HG02981 (cell line): Measurements from ENCODE around the gene NTHL1.

ENCODE experiments used
- ATAC-seq: cut with Tn5 transposase; IDR thresholded peaks from one replicate; pipeline ENCODE4 v1.9.1; 2021; ENCODE audit warnings: mild to moderate bottlenecking, moderate library complexity; ENCODE audit not compliant: unreplicated experiment

Gene NTHL1

DNA sequence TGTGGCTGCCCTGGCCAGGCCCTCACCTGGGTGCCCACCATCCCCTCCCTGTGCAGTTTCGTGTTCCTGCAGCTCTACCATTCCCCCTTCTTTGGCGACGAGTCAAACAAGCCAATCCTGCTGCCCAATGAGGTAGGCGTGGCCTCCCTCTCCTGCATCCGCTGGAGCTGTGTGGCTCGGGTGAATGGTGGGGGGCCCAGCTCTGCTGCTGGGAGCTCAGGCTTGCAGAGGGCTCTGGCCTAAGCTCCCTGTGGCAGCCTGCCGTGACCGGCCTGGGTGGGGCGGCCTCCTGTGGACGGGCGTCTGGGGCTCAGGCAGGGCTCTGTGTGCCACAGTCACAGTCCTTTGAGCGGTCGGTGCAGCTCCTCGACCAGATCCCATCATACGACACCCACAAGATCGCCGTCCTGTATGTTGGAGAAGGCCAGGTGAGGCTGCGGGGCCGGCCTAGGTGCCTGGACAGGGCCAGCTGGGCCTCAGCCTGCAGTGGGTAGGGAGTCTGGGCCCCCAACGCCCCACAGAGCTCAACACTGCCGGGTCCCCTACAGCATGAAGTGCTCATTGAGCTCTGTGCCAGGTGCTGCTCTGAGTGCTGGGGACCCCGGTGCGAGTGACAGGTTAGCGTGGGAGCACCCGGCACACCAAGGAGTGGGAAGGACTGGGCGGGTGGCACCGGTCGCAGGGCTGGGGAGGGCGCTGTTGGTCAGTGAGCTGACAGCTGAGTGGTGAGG lies 37.4 kb upstream of the NTHL1 start:
- ATAC-seq: no peak

DNA sequence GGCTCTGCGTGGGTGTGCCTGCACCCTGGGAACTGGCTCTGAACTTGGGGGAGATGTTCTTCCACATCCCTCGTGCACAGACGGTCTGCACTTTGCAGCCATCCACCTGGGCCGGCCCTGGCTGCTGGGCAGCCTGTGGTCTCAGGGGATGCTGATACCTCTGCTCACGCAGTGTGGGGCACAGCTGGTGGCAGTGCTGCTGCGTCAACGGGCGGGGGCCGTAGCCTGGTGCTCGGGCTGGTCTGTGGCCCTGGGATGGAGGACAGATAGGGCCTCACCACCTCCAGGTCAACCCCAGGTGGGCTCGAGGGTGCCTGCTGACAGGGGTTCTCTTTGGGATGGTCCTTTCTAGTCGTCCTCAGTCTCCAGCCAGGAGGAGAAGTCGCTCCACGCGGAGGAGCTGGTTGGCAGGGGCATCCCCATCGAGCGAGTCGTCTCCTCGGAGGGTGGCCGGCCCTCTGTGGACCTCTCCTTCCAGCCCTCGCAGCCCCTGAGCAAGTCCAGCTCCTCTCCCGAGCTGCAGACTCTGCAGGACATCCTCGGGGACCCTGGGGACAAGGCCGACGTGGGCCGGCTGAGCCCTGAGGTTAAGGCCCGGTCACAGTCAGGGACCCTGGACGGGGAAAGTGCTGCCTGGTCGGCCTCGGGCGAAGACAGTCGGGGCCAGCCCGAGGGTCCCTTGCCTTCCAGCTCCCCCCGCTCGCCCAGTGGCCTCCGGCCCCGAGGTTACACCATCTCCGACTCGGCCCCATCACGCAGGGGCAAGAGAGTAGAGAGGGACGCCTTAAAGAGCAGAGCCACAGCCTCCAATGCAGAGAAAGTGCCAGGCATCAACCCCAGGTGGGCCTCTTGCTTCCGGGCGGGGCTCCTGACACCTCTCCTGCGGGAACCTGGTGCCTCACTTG lies 36.5 kb upstream of the NTHL1 start:
- no peak for ATAC-seq

DNA sequence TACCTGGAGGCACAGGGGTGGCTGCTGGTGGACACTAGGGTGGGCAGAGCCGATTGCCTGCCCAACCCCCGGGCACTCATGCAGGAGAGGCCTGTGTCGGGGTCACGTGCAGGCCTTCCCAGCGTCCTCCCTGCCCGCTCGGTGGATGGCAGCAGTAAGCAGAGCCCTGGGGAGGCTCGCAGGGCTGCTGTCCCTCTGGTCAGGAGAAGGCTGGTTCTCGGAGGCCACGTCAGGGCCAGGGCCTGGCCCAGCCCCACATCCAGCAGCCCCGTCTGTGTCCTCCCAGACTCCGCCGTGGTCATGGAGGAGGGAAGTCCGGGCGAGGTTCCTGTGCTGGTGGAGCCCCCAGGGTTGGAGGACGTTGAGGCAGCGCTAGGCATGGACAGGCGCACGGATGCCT lies 35.8 kb upstream of the NTHL1 start:
- ATAC-seq: no peak

- ATAC-seq: no peak
These were observed 35.3 kb upstream of the NTHL1 start for GRCh38 chr16:2082983-2083364.

- ATAC-seq: no peak
These were observed 34.7 kb upstream of the NTHL1 start for GRCh38 chr16:2082171-2082982.

DNA sequence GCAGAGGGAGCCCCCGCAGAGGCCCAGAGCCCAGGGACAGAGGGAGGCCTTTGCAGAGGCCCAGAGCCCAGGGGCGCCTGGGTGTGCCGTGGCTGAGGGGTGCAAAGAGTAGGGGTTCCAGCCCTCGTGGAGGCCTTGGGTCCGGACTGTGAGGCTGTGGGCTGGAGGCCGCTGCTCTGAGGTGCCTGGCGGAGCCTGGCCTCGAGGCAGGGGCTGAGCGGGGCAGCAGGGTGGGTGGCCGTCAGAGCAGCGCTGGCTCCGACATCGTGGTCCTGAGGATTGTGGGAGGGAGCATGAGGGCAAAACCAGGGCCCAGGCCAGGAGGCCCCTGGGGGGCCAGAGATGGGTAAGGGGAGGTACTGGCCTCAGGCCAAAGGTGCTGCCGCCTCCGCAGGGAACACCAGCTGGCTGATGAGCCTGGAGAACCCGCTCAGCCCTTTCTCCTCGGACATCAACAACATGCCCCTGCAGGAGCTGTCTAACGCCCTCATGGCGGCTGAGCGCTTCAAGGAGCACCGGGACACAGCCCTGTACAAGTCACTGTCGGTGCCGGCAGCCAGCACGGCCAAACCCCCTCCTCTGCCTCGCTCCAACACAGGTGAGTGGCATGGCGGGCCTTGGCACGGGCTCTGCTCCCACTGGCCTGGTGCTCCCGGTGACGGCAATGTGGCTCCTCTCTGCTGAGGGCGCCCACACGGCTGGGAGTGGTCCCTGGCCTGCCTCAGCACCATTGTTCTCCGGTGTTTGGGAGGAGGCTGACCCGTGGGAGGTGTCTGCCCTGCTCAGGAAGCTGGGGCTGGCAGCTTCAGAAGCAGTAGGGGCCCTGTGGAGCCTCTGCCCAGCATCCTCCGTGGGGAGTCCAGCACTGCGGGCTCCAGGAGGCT lies 33.8 kb upstream of the NTHL1 start:
- ATAC-seq: no peak

GRCh38 chr16:2079991-2080390 lies 32.4 kb upstream of the NTHL1 start:
- ATAC-seq: no peak

- ATAC-seq: no peak
These were observed 31.7 kb upstream of the NTHL1 start for GRCh38 chr16:2079311-2079800.

- no peak for ATAC-seq
These were observed 31.1 kb upstream of the NTHL1 start for GRCh38 chr16:2078691-2079090.

DNA sequence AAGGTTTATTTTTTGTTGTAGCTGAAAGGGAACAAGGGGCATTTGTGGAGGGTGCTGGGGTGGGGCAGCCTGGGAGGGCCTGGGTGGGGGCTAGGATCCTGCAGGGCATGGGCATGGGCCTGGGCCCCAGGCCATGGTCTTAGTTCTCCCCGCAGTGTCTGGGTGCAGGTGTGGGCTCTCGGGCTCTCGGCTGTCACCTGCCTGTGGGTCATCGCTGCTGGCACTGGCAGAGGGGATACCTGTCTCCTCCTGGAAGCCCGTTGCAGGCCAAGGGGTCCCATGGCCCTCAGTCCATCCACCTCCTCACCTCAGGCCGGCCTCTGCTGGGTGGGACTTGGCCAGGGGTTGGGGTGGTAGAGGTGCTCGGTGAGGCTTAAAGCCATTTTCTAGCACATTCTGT lies 30.5 kb upstream of the NTHL1 start:
- ATAC-seq: no peak

DNA sequence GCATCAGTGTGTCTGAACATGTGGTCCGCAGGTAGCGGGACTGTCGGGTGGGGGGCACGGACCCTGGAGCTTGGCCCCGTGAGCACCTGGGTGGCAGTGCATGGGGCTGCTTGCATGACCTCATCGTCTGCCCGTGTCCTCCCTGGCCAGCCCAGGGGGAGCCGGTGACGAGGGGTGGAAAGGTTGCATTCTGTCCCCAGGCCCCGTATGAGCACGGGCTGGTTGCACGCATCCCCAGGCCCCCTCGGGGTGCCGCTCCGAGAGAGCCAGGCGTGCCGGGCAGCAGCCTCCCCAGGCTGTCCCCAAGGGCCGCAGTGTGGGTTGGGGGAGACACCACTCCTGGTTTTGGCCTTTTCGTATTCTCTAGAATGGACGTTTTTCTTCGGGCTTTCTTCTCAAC lies 30.1 kb upstream of the NTHL1 start:
- no peak for ATAC-seq

GRCh38 chr16:2077016-2077415 lies 29.4 kb upstream of the NTHL1 start:
- ATAC-seq: no peak

DNA sequence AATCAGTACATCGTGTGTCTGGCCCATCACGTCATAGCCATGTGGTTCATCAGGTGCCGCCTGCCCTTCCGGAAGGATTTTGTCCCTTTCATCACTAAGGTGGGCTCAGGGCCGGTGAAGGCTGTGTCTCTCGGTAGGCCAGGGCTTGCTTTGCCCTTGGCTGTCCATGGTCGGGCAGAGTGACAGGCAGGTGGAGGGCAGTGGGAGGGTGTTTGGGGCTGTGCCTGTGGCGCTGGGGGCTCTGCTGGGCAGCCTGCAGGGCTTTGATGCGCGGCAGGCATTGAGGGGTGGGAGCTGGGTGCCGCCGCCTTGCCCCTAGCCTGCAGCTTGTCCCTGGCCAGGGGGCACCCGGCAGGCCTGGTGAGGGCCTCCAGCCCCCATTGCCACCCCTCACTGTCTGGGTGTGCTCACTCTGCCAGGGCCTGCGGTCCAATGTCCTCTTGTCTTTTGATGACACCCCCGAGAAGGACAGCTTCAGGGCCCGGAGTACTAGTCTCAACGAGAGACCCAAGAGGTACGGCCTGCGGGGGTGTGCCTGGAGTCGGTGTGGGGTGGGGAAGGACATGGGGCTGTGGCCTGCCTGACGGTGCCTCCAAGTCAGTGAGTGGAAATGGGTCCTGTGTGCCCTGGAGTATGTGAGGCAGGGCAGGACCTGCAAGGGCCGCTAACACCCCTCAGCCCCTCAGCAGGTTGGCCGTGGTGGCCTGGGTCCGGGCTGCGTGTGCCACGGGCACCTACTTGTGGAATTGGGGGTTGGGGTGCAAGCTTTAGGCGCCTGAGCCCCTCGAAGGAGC lies 28.6 kb upstream of the NTHL1 start:
- no peak for ATAC-seq

DNA sequence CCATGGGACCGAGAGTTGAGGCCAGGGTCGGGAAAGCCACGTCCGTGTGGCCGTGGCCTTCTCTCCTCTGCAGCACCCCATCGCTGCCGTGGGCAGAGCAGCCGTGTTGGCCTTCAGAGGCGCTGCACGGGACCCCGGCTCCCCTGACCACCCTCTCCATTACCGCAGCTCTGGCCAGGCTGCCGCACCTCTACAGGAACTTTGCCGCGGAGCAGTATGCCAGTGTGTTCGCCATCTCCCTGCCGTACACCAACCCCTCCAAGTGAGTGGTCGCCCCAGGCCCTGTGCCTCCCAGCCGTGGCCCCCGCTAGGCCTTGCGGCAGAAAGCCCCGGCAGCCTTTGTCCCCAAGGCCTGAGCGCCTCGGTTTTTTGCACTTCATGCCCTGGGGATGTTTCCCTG lies 28.0 kb upstream of the NTHL1 start:
- no peak for ATAC-seq

GRCh38 chr16:2074071-2074470 lies 26.4 kb upstream of the NTHL1 start:
- ATAC-seq: no peak

GRCh38 chr16:2072926-2073325 lies 25.3 kb upstream of the NTHL1 start:
- ATAC-seq: no peak

GRCh38 chr16:2071454-2072202 lies 24.0 kb upstream of the NTHL1 start:
- ATAC-seq: no peak

DNA sequence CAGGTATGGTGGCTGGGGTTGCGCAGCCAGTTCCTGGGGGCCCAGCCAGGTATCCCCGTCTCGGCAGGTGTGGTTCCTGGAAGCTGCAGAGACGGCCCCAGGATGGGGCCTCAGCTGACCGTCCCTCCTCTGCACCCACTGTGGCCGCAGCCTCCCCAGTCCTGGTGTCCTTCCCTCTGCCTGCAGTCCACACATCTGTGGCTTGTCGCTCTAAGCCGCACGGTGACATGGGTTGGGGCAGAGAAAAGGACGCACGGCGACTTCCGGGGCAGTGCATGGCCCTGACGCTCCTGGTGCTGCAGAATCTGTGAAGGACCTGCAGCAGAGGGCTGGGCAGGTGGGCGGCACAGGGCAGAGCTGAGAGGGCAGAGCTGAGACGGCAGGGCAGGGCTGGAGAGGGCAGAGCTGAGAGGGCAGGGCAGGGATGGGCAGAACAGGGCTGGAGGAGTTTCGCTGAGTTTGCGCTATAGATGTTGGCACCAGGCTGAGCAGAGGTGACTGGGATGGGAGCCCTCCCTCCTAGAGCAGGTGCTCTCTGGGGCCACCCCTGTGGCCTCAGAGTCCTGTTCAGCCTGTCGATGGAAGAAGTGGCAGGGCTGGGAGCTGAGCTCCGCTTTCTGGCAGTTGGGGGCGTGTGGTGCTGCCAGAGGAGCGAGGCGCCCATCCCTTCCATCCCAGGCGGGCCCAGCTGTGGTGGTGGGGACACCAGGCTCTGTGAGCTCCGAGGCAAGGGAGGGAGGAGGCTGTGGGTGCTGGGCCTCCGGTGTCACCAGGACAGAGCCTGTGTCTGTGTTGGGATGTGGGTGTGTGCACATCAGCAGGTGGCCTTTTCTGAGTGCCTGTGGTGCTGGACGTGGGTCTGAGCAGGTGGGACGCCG lies 23.2 kb upstream of the NTHL1 start:
- no peak for ATAC-seq
